A549 (cell line): ENCODE data around the gene FGF6. TPM values are rescaled to one million over a fixed set of nuclear protein-coding genes. Genes with fewer than 3 reads are reported as not detected.

Experiments used
- ATAC-seq, 2 experiments: fragments of 200-7000 bp in 1 of 2; fragments of >200 bp in 1 of 2; cut with Nextera tagmentation in 1 of 2; cut with Tn5 transposase in 1 of 2; 3 replicates each; pipeline versions ENCODE4 v1.8.0 to v1.9.1; 2018 to 2020; ENCODE audit warnings: mild to moderate bottlenecking in 1 of 2, moderate library complexity in 1 of 2
- CTCF ChIA-PET: fragments of 300-600 bp; sonication (Branson Sonifier 250); formaldehyde crosslinking; extraction: SDS; loops from one replicate; lab custom pipeline; 2021; ENCODE audit warnings: antibody characterized with exemption, inconsistent platforms; lab: Yijun Ruan, JAX
- POLR2A ChIA-PET: fragments of 350-600 bp; formaldehyde crosslinking; extraction: SDS; loops from one replicate; lab custom pipeline; 2021; ENCODE audit warnings: antibody characterized with exemption, inconsistent platforms; lab: Yijun Ruan, JAX
- DNase-seq, 2 experiments: peaks; one replicate each; pipeline versions ENCODE4 v3.0.0 to v3.0.0-alpha.2; 2011 to 2016; ENCODE audit warnings: low read depth in 1 of 2, low spot score in 1 of 2
- FAIRE-seq: peaks from 2 replicates; lab custom pipeline; 2011; peaks lifted over from hg19 to GRCh38; lab: Jason Lieb, UNC
- H3K27ac ChIP-seq, 2 experiments: fragments of >200 bp; sonication (Bioruptor Twin); formaldehyde crosslinking; 3 replicates each; pipeline ENCODE4 v1.5.1; 2016 to 2017
- H3K4me1 ChIP-seq: fragments of >200 bp; sonication (Bioruptor Twin); formaldehyde crosslinking; 3 replicates; pipeline ENCODE4 v1.6.1; 2016
- H3K4me2 ChIP-seq: fragments of >200 bp; sonication (Bioruptor Twin); formaldehyde crosslinking; 3 replicates; pipeline ENCODE4 v1.6.1; 2016
- H3K4me3 ChIP-seq: fragments of >200 bp; sonication (Bioruptor Twin); formaldehyde crosslinking; 3 replicates; pipeline ENCODE4 v1.5.1; 2016
- H3K9me3 ChIP-seq: fragments of >200 bp; sonication (Bioruptor Twin); formaldehyde crosslinking; 3 replicates; pipeline ENCODE4 v1.6.1; 2016
- BHLHE40 ChIP-seq: IDR thresholded peaks from 2 replicates; pipeline ENCODE4 v1.6.1; 2012; ENCODE audit warnings: low read depth, low read length, inconsistent platforms
- CEBPB ChIP-seq, 2 experiments: fragments of >200 bp in 1 of 2; sonication (Bioruptor Twin) in 1 of 2; formaldehyde crosslinking in 1 of 2; IDR thresholded peaks; 2 replicates each; pipeline ENCODE4 v1.6.1; 2012 to 2016
- CHD2 ChIP-seq: fragments of 150-350 bp; IDR thresholded peaks from 2 replicates; pipeline ENCODE4 v1.6.1; 2014; ENCODE audit warnings: low read length; ENCODE audit not compliant: partially characterized antibody
- EHF ChIP-seq: fragments of 250-450 bp; sonication (Bioruptor Pico); IDR thresholded peaks from 2 replicates; pipeline ENCODE4 v1.5.0; 2020; ENCODE audit warnings: mild to moderate bottlenecking
- EHMT2 ChIP-seq: fragments of 200-600 bp; sonication (generic); IDR thresholded peaks from 2 replicates; pipeline ENCODE4 v1.6.1; 2016; ENCODE audit warnings: antibody characterized with exemption, low read depth, mild to moderate bottlenecking, moderate library complexity
- EP300 ChIP-seq, 2 experiments: fragments of >200 bp; sonication (Bioruptor Twin); formaldehyde crosslinking; IDR thresholded peaks; 2 replicates in 1 of 2; 3 replicates in 1 of 2; pipeline ENCODE4 v1.6.1; 2016 to 2017
- FOSL2 ChIP-seq, 2 experiments: fragments of 450-650 bp in 1 of 2; fragments of >200 bp in 1 of 2; sonication (Bioruptor Twin) in 1 of 2; formaldehyde crosslinking; IDR thresholded peaks; 2 replicates each; pipeline versions ENCODE4 v1.5.0 to v1.6.1; 2016 to 2020; ENCODE audit warnings: mild to moderate bottlenecking in 1 of 2, moderate library complexity in 1 of 2
- GATA3 ChIP-seq: IDR thresholded peaks from 2 replicates; pipeline ENCODE4 v1.6.1; 2012; ENCODE audit warnings: borderline replicate concordance
- HDAC2 ChIP-seq: fragments of 200-600 bp; sonication (generic); IDR thresholded peaks from 2 replicates; pipeline ENCODE4 v1.6.1; 2016
- HEYL ChIP-seq: fragments of 250-450 bp; sonication (Bioruptor Pico); IDR thresholded peaks from 2 replicates; pipeline ENCODE4 v1.8.0; 2021; ENCODE audit warnings: mild to moderate bottlenecking, moderate library complexity
- JUN ChIP-seq, 2 experiments: fragments of >200 bp; sonication (Bioruptor Twin); formaldehyde crosslinking; IDR thresholded peaks; 2 replicates in 1 of 2; 3 replicates in 1 of 2; pipeline ENCODE4 v1.6.1; 2016 to 2017
- KDM5A ChIP-seq: fragments of 200-600 bp; sonication (generic); IDR thresholded peaks from 2 replicates; pipeline ENCODE4 v1.6.1; 2016; ENCODE audit warnings: antibody characterized with exemption, mild to moderate bottlenecking
- MAZ ChIP-seq: fragments of 150-350 bp; IDR thresholded peaks from 2 replicates; pipeline ENCODE4 v1.6.1; 2014; ENCODE audit warnings: antibody characterized with exemption, low read depth, low read length, borderline replicate concordance
- MYC ChIP-seq: IDR thresholded peaks from 2 replicates; pipeline ENCODE4 v1.6.1; 2012; ENCODE audit warnings: mild to moderate bottlenecking, inconsistent platforms, low read length, improper control_type of control experiment, borderline replicate concordance
- NPAS2 ChIP-seq: fragments of 250-450 bp; sonication (Bioruptor Pico); IDR thresholded peaks from 2 replicates; pipeline ENCODE4 v1.8.0; 2022; ENCODE audit warnings: mild to moderate bottlenecking, moderate library complexity, borderline replicate concordance
- NR3C1 ChIP-seq: fragments of >200 bp; sonication (Bioruptor Twin); formaldehyde crosslinking; IDR thresholded peaks from 3 replicates; pipeline ENCODE4 v1.6.1; 2017
- POLR2A ChIP-seq: IDR thresholded peaks from 2 replicates; pipeline ENCODE4 v1.6.1; 2012; ENCODE audit warnings: mild to moderate bottlenecking, low read length
- RARB ChIP-seq: fragments of 250-450 bp; sonication (Bioruptor Pico); IDR thresholded peaks from 2 replicates; pipeline ENCODE4 v1.8.0; 2021; ENCODE audit warnings: mild to moderate bottlenecking, moderate library complexity
- RCOR1 ChIP-seq: fragments of 150-350 bp; IDR thresholded peaks from 2 replicates; pipeline ENCODE4 v1.6.1; 2014; ENCODE audit warnings: antibody characterized with exemption, low read length, low read depth
- SMC3 ChIP-seq: fragments of >200 bp; sonication (Bioruptor Twin); formaldehyde crosslinking; IDR thresholded peaks from 3 replicates; pipeline ENCODE4 v1.6.1; 2018; ENCODE audit warnings: inconsistent platforms
- TFCP2L1 ChIP-seq: fragments of 250-450 bp; sonication (Bioruptor Pico); IDR thresholded peaks from 2 replicates; pipeline ENCODE4 v1.5.0; 2021; ENCODE audit warnings: mild to moderate bottlenecking
- TP53 ChIP-seq: fragments of 250-450 bp; sonication (Bioruptor Pico); IDR thresholded peaks from 2 replicates; pipeline ENCODE4 v1.5.0; 2021; ENCODE audit warnings: mild to moderate bottlenecking, moderate library complexity
- ZC3H11A ChIP-seq: fragments of 450-650 bp; IDR thresholded peaks from 2 replicates; pipeline ENCODE4 v1.6.1; 2014; ENCODE audit warnings: antibody characterized with exemption, mild to moderate bottlenecking
- ZNF302 ChIP-seq: fragments of 250-450 bp; sonication (Bioruptor Pico); IDR thresholded peaks from 2 replicates; pipeline ENCODE4 v1.9.0; 2021; ENCODE audit warnings: inconsistent platforms, mild to moderate bottlenecking, moderate library complexity
- WGBS: methylation state at CpG from one replicate; pipeline ENCODE4 v1.1.6; 2017; ENCODE audit errors: missing lambda C conversion rate; 5-methylcytosine and 5-hydroxymethylcytosine counted together
- polyA plus RNA-seq, 4 experiments: library from polyadenylated mRNA; depleted of rRNA in 3 of 4; stranded (reverse); fragments of >200 nt; fragmentation: RNase III in 1 of 4; extraction: RNeasy Plus Mini Kit Qiagen cat#74134 plus additional on column Dnase treatment in 1 of 4; gene quantifications; 2 replicates in 3 of 4; 3 replicates in 1 of 4; pipeline ENCODE4 v1.2.3, GENCODE V29; 2011 to 2017
- TF ChIP-seq, protein P1 (sequence below): IDR thresholded peaks from 2 replicates; pipeline ENCODE4 v1.6.1; 2012; ENCODE audit warnings: low read depth, borderline replicate concordance
- TF ChIP-seq, protein P2 (sequence below): fragments of 150-350 bp; IDR thresholded peaks from 2 replicates; pipeline ENCODE4 v1.6.1; 2014; ENCODE audit warnings: low read depth, mild to moderate bottlenecking, low read length

The FGF6 gene
- polyA plus RNA-seq, 2 of the 4 experiments (the other 2 are of a cell fraction) = not detected

DNA sequence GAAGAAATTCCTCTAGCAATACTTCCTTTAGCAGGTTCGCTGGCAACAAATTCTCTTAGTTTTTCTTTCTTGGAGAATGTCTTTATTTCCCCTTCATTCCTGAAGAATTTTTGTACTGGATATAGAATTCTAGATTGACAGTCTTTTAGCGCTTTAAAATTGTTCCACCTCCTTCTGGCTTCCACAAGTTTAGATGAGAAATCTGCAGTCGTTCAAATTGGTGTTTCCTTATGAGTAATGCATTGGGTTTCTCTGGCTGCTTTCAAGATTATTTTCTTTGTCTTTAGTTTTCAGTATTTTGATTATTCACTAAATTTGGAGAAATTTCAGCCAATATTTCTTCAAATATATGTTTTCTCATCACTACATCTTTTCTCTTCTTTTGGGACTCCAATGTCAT, 33.3 kb upstream of the FGF6 start:
- FAIRE-seq = no peak

DNA sequence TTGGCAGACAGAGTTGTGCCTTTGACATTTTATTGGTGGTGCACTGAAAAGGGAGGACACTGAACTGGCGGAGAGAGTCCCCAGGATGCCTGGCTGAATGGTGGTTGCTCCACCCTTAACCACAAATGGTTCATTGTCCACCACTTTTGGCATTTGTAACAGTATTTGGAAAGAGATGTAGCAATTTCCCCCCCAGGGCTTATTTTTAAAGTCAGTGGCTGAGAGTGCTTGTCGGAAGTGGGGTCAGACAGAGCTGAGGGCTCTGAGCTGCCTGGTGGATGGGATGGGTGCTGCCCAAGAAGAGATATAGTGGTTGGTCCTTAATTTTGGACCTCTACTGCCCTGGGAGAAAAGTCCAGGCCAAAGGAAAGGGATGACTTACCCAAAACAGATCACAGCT, 31.5 kb upstream of the FGF6 start:
- peaks cover 12% of the 10 kb centered on the region; the same call in 1 of the 3 replicates for H3K9me3 ChIP-seq
- H3K27ac ChIP-seq = no peak overlapping the region
- ATAC-seq (no peak), FAIRE-seq (no peak), DNase-seq (no peak)
- CTCF ChIA-PET = no interaction called here
- no peak for TF ChIP-seq TFCP2L1
- no peak for TF ChIP-seq TP53 (CRISPR knock-in tag)
- TF ChIP-seq ZNF302 (CRISPR knock-in tag) = no peak
- H3K4me3 ChIP-seq = no peak overlapping the region
- H3K4me1 ChIP-seq = no peaks in the 10 kb centered on the region
- POLR2A ChIA-PET = no interaction called here
- WGBS = 17% methylated on average over 2 of the region's 2 CpGs
- H3K4me2 ChIP-seq = no peak overlapping the region

More for the DNA sequence above, 33.3 kb upstream of the FGF6 start:
- no peaks in the 10 kb centered on the region for H3K4me1 ChIP-seq
- ChIA-PET POLR2A (no interaction called here), CTCF (no interaction called here)
- no peak overlapping the region for H3K27ac ChIP-seq
- ATAC-seq (no peak), DNase-seq (no peak)
- H3K9me3 ChIP-seq = peaks cover 12% of the 10 kb centered on the region; the same call in 1 of the 3 replicates
- no peak overlapping the region for H3K4me2 ChIP-seq
- 26% methylated on average over 3 of the region's 3 CpGs for WGBS
- TF ChIP-seq NR3C1 = no peak
- TF ChIP-seq ZNF302 (CRISPR knock-in tag) = no peak
- TF ChIP-seq CEBPB (IDR thresholded peaks at IDR 0.05) = no peak
- TF ChIP-seq TFCP2L1 = no peak
- no peak for TF ChIP-seq EHF (CRISPR knock-in tag)
- no peak for TF ChIP-seq SMC3
- no peak for TF ChIP-seq CHD2
- no peak for TF ChIP-seq EP300 (IDR thresholded peaks at IDR 0.05)
- no peak for TF ChIP-seq RARB (CRISPR knock-in tag)
- no peak for TF ChIP-seq EHMT2
- no peak for TF ChIP-seq JUN (IDR thresholded peaks at IDR 0.05)
- TF ChIP-seq MYC = no peak
- no peak for TF ChIP-seq MAZ
- TF ChIP-seq GATA3 = no peak
- TF ChIP-seq, protein P1, sequence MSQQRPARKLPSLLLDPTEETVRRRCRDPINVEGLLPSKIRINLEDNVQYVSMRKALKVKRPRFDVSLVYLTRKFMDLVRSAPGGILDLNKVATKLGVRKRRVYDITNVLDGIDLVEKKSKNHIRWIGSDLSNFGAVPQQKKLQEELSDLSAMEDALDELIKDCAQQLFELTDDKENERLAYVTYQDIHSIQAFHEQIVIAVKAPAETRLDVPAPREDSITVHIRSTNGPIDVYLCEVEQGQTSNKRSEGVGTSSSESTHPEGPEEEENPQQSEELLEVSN = no peak
- H3K4me3 ChIP-seq = no peak overlapping the region

DNA sequence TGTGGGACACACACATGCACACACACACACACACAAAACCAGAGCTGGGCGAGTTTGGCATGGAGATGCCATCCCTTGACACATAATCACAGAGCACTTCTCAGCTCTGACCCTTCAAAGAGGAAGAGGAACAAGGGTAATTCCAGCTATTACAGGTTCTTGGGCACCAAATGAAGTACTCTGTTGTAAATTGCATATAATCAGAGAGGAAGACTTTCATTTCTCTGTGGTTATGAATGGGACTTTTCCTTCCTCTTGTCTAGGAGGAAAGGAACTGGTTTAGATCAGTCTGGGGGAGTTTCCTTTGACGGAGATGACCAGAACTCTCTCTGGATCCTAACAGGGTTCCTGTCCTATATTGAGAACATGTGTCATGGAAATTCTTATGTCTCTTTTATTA, 26.4 kb upstream of the FGF6 start:
- Histone ChIP-seq H3K4me1 (no peaks in the 10 kb centered on the region), H3K4me3 (no peak overlapping the region), H3K27ac (no peak overlapping the region), H3K4me2 (no peak overlapping the region), H3K9me3 (no peaks in the 10 kb centered on the region)
- no peak for ATAC-seq
- 2% methylated on average over 2 of the region's 2 CpGs for WGBS
- FAIRE-seq = no peak
- CTCF ChIA-PET = interaction anchor here (0.7 kb wide), 1 partner anchor 849 kb away, joined by 3 read pairs; no protein-coding TSS in a partner anchor
- TF ChIP-seq KDM5A = no peak
- no peak for DNase-seq
- POLR2A ChIA-PET = no interaction called here

DNA sequence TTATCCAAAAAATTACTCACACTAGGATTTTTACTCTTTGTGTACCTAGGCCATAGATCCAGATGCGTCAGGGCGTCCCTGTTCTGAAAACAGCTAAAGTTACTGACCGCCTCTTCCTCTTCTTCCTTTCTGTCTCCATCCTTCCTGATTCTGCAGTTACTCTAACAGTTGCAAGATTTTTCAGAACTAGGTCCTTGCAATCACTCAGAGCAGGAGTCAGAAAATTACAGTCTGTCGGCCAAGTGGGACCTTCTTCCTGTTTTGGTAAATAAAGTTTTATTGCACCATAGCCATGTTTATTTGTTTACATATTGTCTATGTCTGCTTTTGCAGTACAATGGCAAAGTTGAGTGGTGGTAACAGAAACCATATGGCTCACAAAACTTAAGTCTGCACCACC, 25.6 kb upstream of the FGF6 start:
- DNase-seq (no peak), FAIRE-seq (no peak), ATAC-seq (no peak)
- H3K4me2 ChIP-seq = no peak overlapping the region
- CTCF ChIA-PET = interaction anchor here (1.6 kb wide), 1 partner anchor 16 kb away, joined by 3 read pairs; no protein-coding TSS in a partner anchor
- TF ChIP-seq HDAC2 (no peak), FOSL2 (IDR thresholded peaks at IDR 0.05) (no peak), FOSL2 (CRISPR knock-in tag; IDR thresholded peaks at IDR 0.05) (no peak), POLR2A (no peak), ZC3H11A (no peak), ZNF302 (CRISPR knock-in tag) (no peak), GATA3 (no peak), BHLHE40 (no peak), EP300 (IDR thresholded peaks at IDR 0.05) (no peak), RCOR1 (no peak), HEYL (no peak), NPAS2 (CRISPR knock-in tag) (no peak), MYC (no peak)
- TF ChIP-seq, protein P2, sequence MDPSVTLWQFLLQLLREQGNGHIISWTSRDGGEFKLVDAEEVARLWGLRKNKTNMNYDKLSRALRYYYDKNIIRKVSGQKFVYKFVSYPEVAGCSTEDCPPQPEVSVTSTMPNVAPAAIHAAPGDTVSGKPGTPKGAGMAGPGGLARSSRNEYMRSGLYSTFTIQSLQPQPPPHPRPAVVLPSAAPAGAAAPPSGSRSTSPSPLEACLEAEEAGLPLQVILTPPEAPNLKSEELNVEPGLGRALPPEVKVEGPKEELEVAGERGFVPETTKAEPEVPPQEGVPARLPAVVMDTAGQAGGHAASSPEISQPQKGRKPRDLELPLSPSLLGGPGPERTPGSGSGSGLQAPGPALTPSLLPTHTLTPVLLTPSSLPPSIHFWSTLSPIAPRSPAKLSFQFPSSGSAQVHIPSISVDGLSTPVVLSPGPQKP = no peak
- H3K27ac ChIP-seq = no peak overlapping the region
- 67% methylated on average over 4 of the region's 4 CpGs for WGBS
- H3K4me3 ChIP-seq = no peak overlapping the region
- H3K9me3 ChIP-seq = no peaks in the 10 kb centered on the region
- POLR2A ChIA-PET = no interaction called here
- H3K4me1 ChIP-seq = no peaks in the 10 kb centered on the region
